Cardiac fibroblast (primary cell): Measurements from ENCODE around the gene PLCB3.

Experiments used
- DNase-seq, 2 donors: peaks; one replicate each; pipeline versions ENCODE4 v3.0.0 to v3.0.0-alpha.2; 2010; ENCODE audit warnings: low read depth in 2 of 2
- H3K4me3 ChIP-seq, 2 donors: replicated peaks in 1 of 2; 1 replicate in 1 of 2; 2 replicates in 1 of 2; pipeline ENCODE4 v1.5.1; 2011; ENCODE audit warnings: low read depth in 2 of 2, low read length in 2 of 2, mild to moderate bottlenecking in 2 of 2, moderate library complexity in 1 of 2
- CTCF ChIP-seq: IDR thresholded peaks from one replicate; pipeline ENCODE4 v1.5.1; 2011; ENCODE audit warnings: low read depth, mild to moderate bottlenecking, low read length, inconsistent platforms

Gene PLCB3

DNA sequence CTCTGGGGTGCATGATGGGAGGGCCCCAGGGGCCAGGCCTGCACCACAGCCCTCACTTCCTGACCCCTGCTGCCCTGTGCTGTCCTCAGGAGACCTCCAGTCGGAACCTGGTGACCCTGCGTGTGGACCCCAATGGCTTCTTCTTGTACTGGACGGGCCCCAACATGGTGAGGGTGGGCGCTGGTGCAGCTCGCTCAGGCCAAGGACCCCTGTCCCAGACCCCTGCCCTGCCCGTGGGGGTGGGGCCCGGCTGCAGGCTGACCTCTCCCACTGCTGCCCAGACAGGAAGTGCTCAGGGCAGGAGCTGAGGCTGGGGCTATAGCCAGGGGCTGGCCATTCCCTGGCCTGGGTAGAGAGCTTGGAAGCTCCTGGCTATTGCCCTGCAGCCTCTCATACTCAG is 3.0 kb downstream of the PLCB3 start:
- no peak for DNase-seq
- H3K4me3 ChIP-seq = no peak overlapping the region
- TF ChIP-seq CTCF = no peak

DNA sequence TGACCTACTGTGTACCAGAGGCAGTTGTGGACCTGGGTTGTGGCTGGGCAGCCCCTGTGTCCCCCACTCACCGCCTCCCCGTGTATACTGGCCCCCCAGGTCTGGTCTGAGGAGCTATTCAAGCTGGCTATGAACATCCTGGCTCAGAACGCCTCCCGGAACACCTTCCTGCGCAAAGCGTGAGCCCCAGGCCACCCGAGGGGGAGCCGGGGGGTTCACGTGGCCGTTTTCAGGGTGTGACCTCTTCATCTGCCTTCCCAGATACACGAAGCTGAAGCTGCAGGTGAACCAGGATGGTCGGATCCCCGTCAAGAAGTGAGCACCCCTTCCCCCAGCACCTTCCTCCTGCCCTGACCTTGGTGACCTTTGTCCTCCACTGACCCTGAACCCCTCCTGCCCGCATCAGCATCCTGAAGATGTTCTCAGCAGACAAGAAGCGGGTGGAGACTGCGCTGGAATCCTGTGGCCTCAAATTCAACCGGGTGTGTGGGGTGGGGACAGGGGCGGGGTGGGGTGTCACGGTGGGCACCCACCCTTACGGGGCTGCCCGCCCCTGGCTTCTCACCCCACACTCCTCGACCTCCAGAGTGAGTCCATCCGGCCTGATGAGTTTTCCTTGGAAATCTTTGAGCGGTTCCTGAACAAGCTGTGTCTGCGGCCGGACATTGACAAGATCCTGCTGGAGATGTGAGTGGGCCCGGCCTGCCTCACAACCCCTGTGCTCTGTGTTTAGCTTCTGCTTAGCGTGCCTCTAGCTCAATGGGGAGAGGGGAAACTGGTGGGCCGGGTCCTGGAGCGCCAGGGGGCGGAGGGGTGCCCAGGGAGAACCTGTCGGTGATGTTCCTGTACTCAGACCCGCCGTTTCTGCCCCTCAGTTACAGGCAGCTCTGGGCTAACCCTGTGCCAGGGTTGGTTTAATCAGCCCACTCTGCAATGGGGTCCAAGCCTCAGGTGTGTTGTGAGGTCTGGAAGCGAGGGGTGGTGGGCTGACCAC is 4.1 kb downstream of the PLCB3 start:
- no peak overlapping the region for H3K4me3 ChIP-seq
- TF ChIP-seq CTCF = no peak

DNA sequence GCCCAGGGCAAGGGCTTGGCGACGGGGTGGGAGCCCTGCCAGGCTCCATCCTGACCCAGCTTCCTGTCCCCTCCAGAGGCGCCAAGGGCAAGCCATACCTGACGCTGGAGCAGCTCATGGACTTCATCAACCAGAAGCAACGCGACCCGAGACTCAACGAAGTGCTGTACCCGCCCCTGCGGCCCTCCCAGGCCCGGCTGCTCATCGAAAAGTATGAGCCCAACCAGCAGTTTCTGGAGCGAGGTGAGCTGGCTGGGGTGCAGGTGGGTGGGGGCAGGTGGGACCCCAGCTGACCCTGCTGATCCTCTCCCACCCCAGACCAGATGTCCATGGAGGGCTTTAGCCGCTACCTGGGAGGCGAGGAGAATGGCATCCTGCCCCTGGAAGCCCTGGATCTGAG is 5.0 kb downstream of the PLCB3 start:
- no peak for TF ChIP-seq CTCF
- no peak for DNase-seq
- no peak overlapping the region for H3K4me3 ChIP-seq

More for the DNA sequence above, 4.1 kb downstream of the PLCB3 start:
- no peak for DNase-seq

DNA sequence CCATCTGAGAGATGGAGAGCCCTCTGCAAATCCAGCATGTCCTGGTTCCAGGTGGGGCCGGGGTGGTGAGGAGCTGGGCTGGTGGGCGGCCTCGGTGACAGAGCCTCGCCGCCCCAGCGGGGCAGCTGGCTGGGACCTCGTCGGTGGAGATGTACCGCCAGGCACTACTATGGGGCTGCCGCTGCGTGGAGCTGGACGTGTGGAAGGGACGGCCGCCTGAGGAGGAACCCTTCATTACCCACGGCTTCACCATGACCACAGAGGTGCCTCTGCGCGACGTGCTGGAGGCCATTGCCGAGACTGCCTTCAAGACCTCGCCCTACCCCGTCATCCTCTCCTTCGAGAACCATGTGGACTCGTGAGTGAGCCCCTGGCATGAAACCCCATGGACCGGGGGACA is 7.0 kb downstream of the PLCB3 start:
- TF ChIP-seq CTCF = no peak
- DNase-seq = no peak
- no peak overlapping the region for H3K4me3 ChIP-seq

DNA sequence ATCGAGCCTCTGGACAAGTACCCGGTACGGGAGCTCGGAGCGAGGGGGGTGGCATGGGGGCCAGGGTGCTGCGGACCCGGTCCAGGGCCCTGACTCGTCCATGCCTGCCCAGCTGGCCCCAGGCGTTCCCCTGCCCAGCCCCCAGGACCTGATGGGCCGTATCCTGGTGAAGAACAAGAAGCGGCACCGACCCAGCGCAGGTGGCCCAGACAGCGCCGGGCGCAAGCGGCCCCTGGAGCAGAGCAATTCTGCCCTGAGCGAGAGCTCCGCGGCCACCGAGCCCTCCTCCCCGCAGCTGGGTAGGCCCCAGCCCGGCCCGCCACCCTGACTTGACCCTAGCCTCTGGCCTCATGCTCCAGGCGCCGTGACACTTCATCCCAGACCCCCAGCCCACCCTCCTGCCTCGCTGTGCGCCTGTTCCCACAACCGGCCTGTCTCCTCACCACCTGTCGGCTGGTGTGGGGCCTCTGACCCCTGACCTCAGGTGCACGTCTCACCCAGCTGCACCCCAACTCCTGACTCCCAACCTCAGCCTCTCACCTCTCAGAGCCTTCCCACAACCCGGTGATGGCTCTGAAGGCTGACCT is 7.7 kb downstream of the PLCB3 start:
- DNase-seq = no peak
- no peak overlapping the region for H3K4me3 ChIP-seq
- no peak for TF ChIP-seq CTCF

DNA sequence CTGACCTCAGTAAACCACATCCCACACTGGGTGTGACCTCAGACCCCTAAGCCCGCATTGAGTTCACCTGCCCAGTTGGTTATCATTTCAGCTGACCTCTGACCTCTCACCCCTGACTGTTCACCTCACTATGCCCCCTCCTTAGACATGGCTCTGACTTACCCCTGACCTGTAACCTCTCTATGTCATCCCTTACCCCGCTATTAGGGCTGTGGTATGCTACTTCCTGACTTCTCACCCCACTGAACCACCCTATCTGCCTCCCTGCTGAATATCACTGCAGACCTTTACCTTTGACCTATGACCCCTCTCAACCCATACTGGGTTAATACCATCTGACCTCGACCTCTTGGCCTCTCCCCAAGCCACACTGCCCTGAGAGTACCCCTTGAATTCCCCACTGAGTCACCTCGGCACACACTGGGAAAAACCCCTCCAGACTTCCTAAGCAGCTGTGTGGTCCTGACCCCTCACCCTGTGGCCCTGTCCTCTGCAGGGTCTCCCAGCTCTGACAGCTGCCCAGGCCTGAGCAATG is 8.3 kb downstream of the PLCB3 start:
- H3K4me3 ChIP-seq = no peak overlapping the region
- TF ChIP-seq CTCF = no peak
- no peak for DNase-seq
